Measurements from ENCODE around the gene RELT. TPM values are rescaled to one million over a fixed set of nuclear protein-coding genes. Genes with fewer than 3 reads are reported as not detected.

RELT gene
- total RNA-seq, 1 donor from 2014 or later: 3.5 TPM

- peaks cover 18% of the 10 kb centered on the region for H3K36me3 Mint-ChIP-seq (ENCODE audit: low read depth)
- no peak for DNase-seq (ENCODE audit: low spot score)
Observed at GRCh38 chr11:73406619-73407018, 30.4 kb downstream of the RELT start.

GRCh38 chr11:73409431-73409830 is 33.2 kb downstream of the RELT start:
- Mint-ChIP-seq H3K27ac (ENCODE audit: unreplicated experiment) (no peak overlapping the region), H3K9me3 (ENCODE audit: low read depth) (no peaks in the 10 kb centered on the region), H3K4me3 (ENCODE audit: unreplicated experiment) (no peak overlapping the region), H3K36me3 (ENCODE audit: low read depth) (peaks cover 21% of the 10 kb centered on the region), H3K4me1 (ENCODE audit: low read depth) (peaks cover 38% of the 10 kb centered on the region), H3K27me3 (ENCODE audit: low read depth) (no peaks in the 10 kb centered on the region)
- no peak for TF ChIP-seq CTCF (IDR thresholded peaks at IDR 0.05)
- no peak for DNase-seq (ENCODE audit: low spot score)

More at GRCh38 chr11:73406619-73407018, 30.4 kb downstream of the RELT start:
- H3K4me3 Mint-ChIP-seq (ENCODE audit: unreplicated experiment): no peak overlapping the region
- no peak for TF ChIP-seq CTCF (IDR thresholded peaks at IDR 0.05)
- no peaks in the 10 kb centered on the region for H3K27me3 Mint-ChIP-seq (ENCODE audit: low read depth)
- no peaks in the 10 kb centered on the region for H3K9me3 Mint-ChIP-seq (ENCODE audit: low read depth)
- no peak overlapping the region for H3K27ac Mint-ChIP-seq (ENCODE audit: unreplicated experiment)
- H3K4me1 Mint-ChIP-seq (ENCODE audit: low read depth): peaks cover 13% of the 10 kb centered on the region

GRCh38 chr11:73410627-73411026 is 34.4 kb downstream of the RELT start:
- no peak for TF ChIP-seq CTCF (IDR thresholded peaks at IDR 0.05)
- Mint-ChIP-seq H3K9me3 (ENCODE audit: low read depth) (no peaks in the 10 kb centered on the region), H3K36me3 (ENCODE audit: low read depth) (peaks cover 20% of the 10 kb centered on the region), H3K4me3 (ENCODE audit: unreplicated experiment) (no peak overlapping the region), H3K4me1 (ENCODE audit: low read depth) (peaks cover 49% of the 10 kb centered on the region), H3K27me3 (ENCODE audit: low read depth) (no peaks in the 10 kb centered on the region), H3K27ac (ENCODE audit: unreplicated experiment) (no peak overlapping the region)
- no peak for DNase-seq (ENCODE audit: low spot score)

GRCh38 chr11:73411031-73411430 is 34.8 kb downstream of the RELT start:
- Mint-ChIP-seq H3K4me1 (ENCODE audit: low read depth) (peaks cover 53% of the 10 kb centered on the region), H3K27me3 (ENCODE audit: low read depth) (no peaks in the 10 kb centered on the region), H3K27ac (ENCODE audit: unreplicated experiment) (no peak overlapping the region), H3K36me3 (ENCODE audit: low read depth) (peaks cover 20% of the 10 kb centered on the region), H3K4me3 (ENCODE audit: unreplicated experiment) (no peak overlapping the region), H3K9me3 (ENCODE audit: low read depth) (no peaks in the 10 kb centered on the region)
- DNase-seq (ENCODE audit: low spot score): no peak
- TF ChIP-seq CTCF (IDR thresholded peaks at IDR 0.05): no peak

- H3K4me1 Mint-ChIP-seq (ENCODE audit: low read depth): peaks cover 65% of the 10 kb centered on the region
- H3K27ac Mint-ChIP-seq (ENCODE audit: unreplicated experiment): peak overlapping the region; percentile 13
- TF ChIP-seq CTCF (IDR thresholded peaks at IDR 0.05): no peak
- H3K36me3 Mint-ChIP-seq (ENCODE audit: low read depth): peaks cover 24% of the 10 kb centered on the region
- H3K4me3 Mint-ChIP-seq (ENCODE audit: unreplicated experiment): no peak overlapping the region
- H3K9me3 Mint-ChIP-seq (ENCODE audit: low read depth): no peaks in the 10 kb centered on the region
- DNase-seq (ENCODE audit: low spot score): no peak
- no peaks in the 10 kb centered on the region for H3K27me3 Mint-ChIP-seq (ENCODE audit: low read depth)
Observed at GRCh38 chr11:73412308-73412707, 36.1 kb downstream of the RELT start.
